ENCODE measurements around the gene CCL25.

The CCL25 gene

GRCh38 chr19:8064911-8065874 lies 12.6 kb downstream of the CCL25 start:
- FAIRE-seq (no peak), DNase-seq (ENCODE audit: insufficient read length, low spot score) (no peak)
- TF ChIP-seq CTCF (IDR thresholded peaks at IDR 0.05; ENCODE audit: insufficient read depth, missing control alignments): no peak

DNA sequence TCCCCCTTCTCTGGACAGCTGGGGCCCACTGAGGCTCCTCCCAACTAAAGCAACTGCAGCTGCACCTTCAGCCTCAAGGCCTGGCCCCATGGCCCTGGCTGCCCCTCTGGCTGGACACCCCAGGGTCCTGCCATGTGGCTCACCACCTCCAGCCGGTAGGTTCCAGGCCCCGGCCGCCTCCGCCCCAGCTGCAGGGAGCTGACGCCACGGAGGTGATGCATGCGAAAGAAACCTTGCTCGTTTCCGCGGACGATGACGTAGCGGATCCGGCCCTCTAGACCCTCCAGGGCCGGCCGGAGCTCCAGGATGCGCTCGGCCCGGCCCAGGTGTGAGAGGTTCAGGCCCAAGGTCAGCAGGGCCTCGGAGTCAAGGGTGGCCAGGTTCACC lies 13.3 kb downstream of the CCL25 start:
- DNase-seq (ENCODE audit: insufficient read length, low spot score) (peak; percentile 3), FAIRE-seq (no peak)
- TF ChIP-seq CTCF (IDR thresholded peaks at IDR 0.05; ENCODE audit: insufficient read depth, missing control alignments): no peak

- TF ChIP-seq CTCF (IDR thresholded peaks at IDR 0.05; ENCODE audit: insufficient read depth, missing control alignments): peak; percentile 30
- DNase-seq (ENCODE audit: insufficient read length, low spot score) (no peak), FAIRE-seq (no peak)
Observed at GRCh38 chr19:8069096-8069973, 16.8 kb downstream of the CCL25 start.

GRCh38 chr19:8071912-8072311 lies 19.4 kb downstream of the CCL25 start:
- FAIRE-seq: no peak
- TF ChIP-seq CTCF (IDR thresholded peaks at IDR 0.05; ENCODE audit: insufficient read depth, missing control alignments): no peak
- no peak for DNase-seq (ENCODE audit: insufficient read length, low spot score)

DNA sequence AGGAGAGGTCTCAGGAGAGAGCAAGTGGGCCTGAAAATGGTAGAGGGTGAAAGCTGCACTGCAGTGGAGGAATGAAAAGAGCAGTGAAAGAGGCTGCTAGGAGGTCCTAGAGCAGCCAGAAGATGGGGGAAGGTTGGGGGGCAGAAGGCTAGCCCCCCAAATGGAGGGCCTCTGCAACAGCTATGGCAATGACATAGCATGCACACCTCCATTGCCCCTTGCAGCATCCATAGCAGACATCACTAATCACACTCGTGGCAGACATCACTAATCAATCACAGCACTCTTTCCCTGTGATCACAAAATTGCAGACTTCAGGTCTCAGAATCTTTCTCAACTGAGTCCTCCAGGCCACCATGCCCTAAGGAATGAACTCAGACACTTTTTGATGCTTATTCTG lies 21.9 kb downstream of the CCL25 start:
- FAIRE-seq (no peak), DNase-seq (ENCODE audit: insufficient read length, low spot score) (no peak)
- TF ChIP-seq CTCF (IDR thresholded peaks at IDR 0.05; ENCODE audit: insufficient read depth, missing control alignments): no peak

- TF ChIP-seq CTCF (IDR thresholded peaks at IDR 0.05; ENCODE audit: insufficient read depth, missing control alignments): no peak
- DNase-seq (ENCODE audit: insufficient read length, low spot score): no peak
Observed at GRCh38 chr19:8075158-8076074, 22.9 kb downstream of the CCL25 start.

More at GRCh38 chr19:8075158-8076074, 22.9 kb downstream of the CCL25 start:
- FAIRE-seq: no peak

Measured in D721Med (cell line).